ENCODE results near the gene ADCK2. TPM values are rescaled to one million over a fixed set of nuclear protein-coding genes. Genes with fewer than 3 reads are reported as not detected.

ADCK2 gene
- total and polyA plus RNA-seq, 9 of the 15 experiments (the other 6 are each of a cell fraction or from before 2014, with no cell fraction given) = 0.08 to 14.3 (median 9.7) TPM

DNA sequence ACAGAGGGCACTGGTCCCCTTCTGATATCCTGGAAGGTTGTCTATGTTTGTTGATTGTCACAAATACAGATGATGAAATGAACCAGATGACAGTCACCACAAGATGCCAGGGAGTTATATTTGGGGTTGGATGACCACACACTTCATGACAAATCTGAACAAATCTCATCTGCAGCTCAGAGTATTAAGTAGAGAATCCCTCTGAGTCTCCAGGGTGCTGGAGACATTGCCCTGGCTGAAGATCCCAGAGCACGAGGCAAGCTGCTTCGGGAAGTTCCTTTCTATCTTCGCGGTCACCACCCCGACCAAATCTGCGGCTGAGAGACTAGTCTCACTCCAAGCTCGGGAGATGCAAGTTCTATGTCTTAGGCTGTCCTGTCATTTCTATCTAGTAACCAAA is 41.1 kb upstream of the ADCK2 start:
- Histone ChIP-seq H3K4me1 (replicated peaks in 1 of 2; ENCODE audit: control insufficient read depth in 2 of 2, insufficient read depth in 2 of 2, low read length in 2 of 2) (no peaks in the 10 kb centered on the region), H3K36me3 (ENCODE audit: control insufficient read depth, insufficient read depth, low read length) (no peaks in the 10 kb centered on the region), H3K27ac (ENCODE audit: extremely low read depth, low read depth, low read length) (no peak overlapping the region), H4K20me1 (replicated peaks; ENCODE audit: control insufficient read depth, insufficient read depth, low read length) (peaks cover 7% of the 10 kb centered on the region; the same call in 1 of the 2 replicates), H3K9me1 (ENCODE audit: control insufficient read depth, insufficient read depth, low read length) (no peaks in the 10 kb centered on the region), H3K4me2 (ENCODE audit: insufficient read depth, low read length) (no peak overlapping the region), H3K9me3 (replicated peaks; ENCODE audit: control insufficient read depth, insufficient read depth, low read depth, low read length) (no peaks in the 10 kb centered on the region), H3K9ac (ENCODE audit: insufficient read depth in 1 of 2, low read depth in 2 of 2, low read length in 2 of 2) (no peak overlapping the region), H3K79me2 (ENCODE audit: control insufficient read depth, insufficient read depth, low read length) (no peaks in the 10 kb centered on the region), H2AFZ (ENCODE audit: low read depth, low read length) (no peak overlapping the region), H3K4me3 (no peak overlapping the region), H3K27me3 (ENCODE audit: control insufficient read depth in 2 of 2, insufficient read depth in 2 of 2, low read length in 2 of 2) (peaks cover 64 to 77% of the 10 kb centered on the region in 2 experiments)
- intact Hi-C loops (cut with micrococcal nuclease) = no loop called here
- BruUV-seq (replicated peaks) = no TSS peak
- DNase-seq (ENCODE audit: extremely low read depth in 1 of 4, low spot score in 3 of 4) (no peak), ATAC-seq (no peak), FAIRE-seq (no peak)
- ChIA-PET CTCF (ENCODE audit: low intra/inter-chr PET ratio) (no interaction called here), POLR2A (interaction anchor here (0.6 to 1.0 kb wide), 3 partner anchors 11 to 14 kb away, joined by 3 to 4 read pairs (median 3); no protein-coding TSS in a partner anchor)
- in situ Hi-C loops (cut with MboI) = no loop called here
- TF ChIP-seq, protein P1, sequence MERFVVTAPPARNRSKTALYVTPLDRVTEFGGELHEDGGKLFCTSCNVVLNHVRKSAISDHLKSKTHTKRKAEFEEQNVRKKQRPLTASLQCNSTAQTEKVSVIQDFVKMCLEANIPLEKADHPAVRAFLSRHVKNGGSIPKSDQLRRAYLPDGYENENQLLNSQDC (CRISPR knock-in tag; IDR thresholded peaks at IDR 0.05) = no peak
- TF ChIP-seq, protein P2, sequence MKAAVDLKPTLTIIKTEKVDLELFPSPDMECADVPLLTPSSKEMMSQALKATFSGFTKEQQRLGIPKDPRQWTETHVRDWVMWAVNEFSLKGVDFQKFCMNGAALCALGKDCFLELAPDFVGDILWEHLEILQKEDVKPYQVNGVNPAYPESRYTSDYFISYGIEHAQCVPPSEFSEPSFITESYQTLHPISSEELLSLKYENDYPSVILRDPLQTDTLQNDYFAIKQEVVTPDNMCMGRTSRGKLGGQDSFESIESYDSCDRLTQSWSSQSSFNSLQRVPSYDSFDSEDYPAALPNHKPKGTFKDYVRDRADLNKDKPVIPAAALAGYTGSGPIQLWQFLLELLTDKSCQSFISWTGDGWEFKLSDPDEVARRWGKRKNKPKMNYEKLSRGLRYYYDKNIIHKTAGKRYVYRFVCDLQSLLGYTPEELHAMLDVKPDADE (conservative IDR thresholded peaks at IDR 0.05; ENCODE audit: control insufficient read depth, low read depth, low read length) = no peak
- WGBS (ENCODE audit: insufficient coverage, low coverage, missing lambda C conversion rate) = 1% methylated on average over 7 of the region's 7 CpGs

DNA sequence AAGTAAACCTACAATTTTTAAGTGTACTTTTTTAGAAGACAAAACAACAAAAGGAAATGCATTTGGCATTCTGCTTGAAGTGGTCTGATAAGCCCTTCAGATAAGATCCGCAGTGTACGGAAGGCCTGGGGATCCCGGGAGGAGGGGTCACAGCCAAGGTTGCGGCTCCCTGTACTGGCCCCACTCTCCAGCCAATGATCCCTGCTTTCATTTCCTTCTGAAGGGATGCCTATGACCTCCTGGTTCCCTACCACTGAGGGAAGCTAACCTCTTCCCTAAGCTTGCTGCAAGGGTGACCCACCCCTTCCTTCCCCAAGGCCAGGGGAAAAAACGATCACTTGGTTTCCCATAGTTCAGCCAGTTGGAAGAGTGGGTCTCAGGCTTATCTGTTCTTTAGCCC is 37.4 kb upstream of the ADCK2 start:
- 0% methylated on average over 5 of the region's 5 CpGs for WGBS (ENCODE audit: insufficient coverage, low coverage, missing lambda C conversion rate)
- TF ChIP-seq POLR3A (IDR thresholded peaks at IDR 0.05; ENCODE audit: borderline replicate concordance, extremely low read depth, insufficient read depth, insufficient read length) = no peak
- TF ChIP-seq RAD51 (IDR thresholded peaks at IDR 0.05; ENCODE audit: borderline replicate concordance, low read depth) = no peak
- TF ChIP-seq HNRNPLL (IDR thresholded peaks at IDR 0.05; ENCODE audit: low read depth, low read length, poor library complexity, severe bottlenecking) = peak; percentile 53
- H3K4me1 ChIP-seq (replicated peaks in 1 of 2; ENCODE audit: control insufficient read depth in 2 of 2, insufficient read depth in 2 of 2, low read length in 2 of 2) = peaks cover 0 to 7% of the 10 kb centered on the region in 2 experiments; a peak in 1 of 5 replicates
- H3K9me3 ChIP-seq (replicated peaks; ENCODE audit: control insufficient read depth, insufficient read depth, low read depth, low read length) = no peaks in the 10 kb centered on the region
- in situ Hi-C loops (cut with MboI) (no loop called here), intact Hi-C loops (cut with micrococcal nuclease) (no loop called here)
- CTCF ChIA-PET (ENCODE audit: low intra/inter-chr PET ratio) = no interaction called here
- BruUV-seq (replicated peaks) = no TSS peak
- H3K27me3 ChIP-seq (ENCODE audit: control insufficient read depth in 2 of 2, insufficient read depth in 2 of 2, low read length in 2 of 2) = peaks cover 64 to 83% of the 10 kb centered on the region in 2 experiments
- H3K4me2 ChIP-seq (ENCODE audit: insufficient read depth, low read length) = no peak overlapping the region
- POLR2A ChIA-PET = interaction anchor here (0.6 to 1.3 kb wide), 4 partner anchors 9 to 293 kb away, joined by 3 to 5 read pairs (median 3); no protein-coding TSS in a partner anchor
- H3K36me3 ChIP-seq (ENCODE audit: control insufficient read depth, insufficient read depth, low read length) = no peaks in the 10 kb centered on the region
- DNase-seq (ENCODE audit: extremely low read depth in 1 of 4, low spot score in 3 of 4) = no peak
- no peaks in the 10 kb centered on the region for H3K9me1 ChIP-seq (ENCODE audit: control insufficient read depth, insufficient read depth, low read length)
- no peak overlapping the region for H3K4me3 ChIP-seq
- H3K79me2 ChIP-seq (ENCODE audit: control insufficient read depth, insufficient read depth, low read length) = no peaks in the 10 kb centered on the region
- no peak overlapping the region for H3K27ac ChIP-seq (ENCODE audit: extremely low read depth, low read depth, low read length)
- peaks cover 7% of the 10 kb centered on the region; the same call in 1 of the 2 replicates for H4K20me1 ChIP-seq (replicated peaks; ENCODE audit: control insufficient read depth, insufficient read depth, low read length)
- H2AFZ ChIP-seq (ENCODE audit: low read depth, low read length) = no peak overlapping the region
- no peak for FAIRE-seq
- no peak for ATAC-seq
- no peak overlapping the region for H3K9ac ChIP-seq (ENCODE audit: insufficient read depth in 1 of 2, low read depth in 2 of 2, low read length in 2 of 2)
